ENCODE results near the gene MED26. TPM values are rescaled to one million over a fixed set of nuclear protein-coding genes. Genes with fewer than 3 reads are reported as not detected.
"Not testable (repeated sequence)": the region's sequence is repeated elsewhere in the genome, so short reads cannot be mapped to it uniquely, and the experiment has no call there.

Gene MED26
- total and polyA plus RNA-seq, 7 donors: 4.8 to 9.6 (median 5.2) TPM

DNA sequence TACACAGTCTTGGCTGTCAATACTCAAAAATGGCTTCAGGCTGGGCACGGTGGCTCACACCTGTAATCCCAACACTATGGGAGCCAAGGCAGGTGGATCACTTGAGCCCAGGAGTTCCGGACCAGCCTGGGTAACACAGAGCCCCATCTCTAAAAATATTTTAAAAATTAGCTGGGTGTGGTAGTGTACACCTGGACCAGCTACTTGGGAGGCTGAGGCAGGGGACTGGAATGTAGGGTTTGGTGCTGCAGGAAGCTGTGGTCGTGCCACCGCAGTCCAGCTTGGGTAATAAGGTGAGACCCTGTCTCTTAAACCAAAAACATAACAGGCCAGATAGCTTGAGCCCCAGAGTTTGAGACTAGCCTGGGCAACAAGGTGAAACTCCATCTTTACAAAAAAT is 79.0 kb downstream of the MED26 start:
- 91 to 96% (median 95%) methylated on average over 4 of the region's 4 CpGs for WGBS, 3 donors
- no peaks in the 10 kb centered on the region for H3K9me3 ChIP-seq
- no peak for DNase-seq
- intact Hi-C loops (cut with DNase I): no loop called here
- peaks cover 6 to 35% of the 10 kb centered on the region in 2 donors for H3K36me3 ChIP-seq (ENCODE audit: insufficient read depth in 1 of 2, low read depth in 1 of 2)
- no peak overlapping the region for H3K4me3 ChIP-seq
- no peak for ATAC-seq
- TF ChIP-seq, protein P1, sequence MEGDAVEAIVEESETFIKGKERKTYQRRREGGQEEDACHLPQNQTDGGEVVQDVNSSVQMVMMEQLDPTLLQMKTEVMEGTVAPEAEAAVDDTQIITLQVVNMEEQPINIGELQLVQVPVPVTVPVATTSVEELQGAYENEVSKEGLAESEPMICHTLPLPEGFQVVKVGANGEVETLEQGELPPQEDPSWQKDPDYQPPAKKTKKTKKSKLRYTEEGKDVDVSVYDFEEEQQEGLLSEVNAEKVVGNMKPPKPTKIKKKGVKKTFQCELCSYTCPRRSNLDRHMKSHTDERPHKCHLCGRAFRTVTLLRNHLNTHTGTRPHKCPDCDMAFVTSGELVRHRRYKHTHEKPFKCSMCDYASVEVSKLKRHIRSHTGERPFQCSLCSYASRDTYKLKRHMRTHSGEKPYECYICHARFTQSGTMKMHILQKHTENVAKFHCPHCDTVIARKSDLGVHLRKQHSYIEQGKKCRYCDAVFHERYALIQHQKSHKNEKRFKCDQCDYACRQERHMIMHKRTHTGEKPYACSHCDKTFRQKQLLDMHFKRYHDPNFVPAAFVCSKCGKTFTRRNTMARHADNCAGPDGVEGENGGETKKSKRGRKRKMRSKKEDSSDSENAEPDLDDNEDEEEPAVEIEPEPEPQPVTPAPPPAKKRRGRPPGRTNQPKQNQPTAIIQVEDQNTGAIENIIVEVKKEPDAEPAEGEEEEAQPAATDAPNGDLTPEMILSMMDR (IDR thresholded peaks at IDR 0.05): no peak
- H3K4me1 ChIP-seq: no peaks in the 10 kb centered on the region
- no peaks in the 10 kb centered on the region for H3K27me3 ChIP-seq (ENCODE audit: insufficient read depth in 3 of 3, low read length in 2 of 3)
- H3K27ac ChIP-seq: no peak overlapping the region

DNA sequence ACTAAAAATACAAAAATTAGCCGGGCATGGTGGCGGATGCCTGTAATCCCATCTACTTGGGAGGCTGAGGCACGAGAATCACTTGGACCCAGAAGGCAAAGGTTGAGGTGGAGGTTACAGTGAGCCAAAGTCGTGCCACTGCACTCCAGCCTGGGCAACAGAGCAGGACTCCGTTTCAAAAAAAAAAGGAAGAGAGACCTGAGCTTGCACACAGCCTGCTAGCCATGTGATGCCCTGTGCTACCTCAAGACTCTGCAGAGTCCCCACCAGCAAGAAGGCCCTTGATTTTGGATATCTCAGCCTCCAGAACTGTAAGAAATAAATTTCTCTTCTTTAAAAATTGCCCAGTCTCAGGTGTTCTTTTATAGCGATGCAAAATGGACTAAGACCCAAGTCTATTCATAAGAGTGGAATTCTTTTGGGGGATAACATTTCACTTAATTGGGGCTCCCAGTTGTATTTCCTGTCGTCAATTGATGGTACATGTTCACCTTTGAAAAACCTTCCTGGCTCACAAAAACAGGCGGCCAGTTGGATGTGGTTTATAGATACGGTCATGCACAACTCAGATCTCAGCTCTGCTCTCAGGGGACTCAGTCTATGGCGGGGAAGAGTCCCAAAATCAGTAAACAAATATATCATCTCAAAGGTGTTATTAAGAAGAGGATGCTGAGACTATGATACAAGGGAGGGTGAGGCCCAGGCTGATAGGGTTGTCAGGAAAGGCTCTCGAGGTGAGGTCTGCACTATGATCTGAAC is 83.4 kb downstream of the MED26 start:
- no peaks in the 10 kb centered on the region for H3K9me3 ChIP-seq
- H3K4me1 ChIP-seq: peaks cover 21% of the 10 kb centered on the region
- TF ChIP-seq, protein P1 (IDR thresholded peaks at IDR 0.05): no peak
- WGBS, 3 donors: 85 to 86% (median 85%) methylated on average over 11 of the region's 11 CpGs
- peaks cover 0 to 19% of the 10 kb centered on the region in 2 donors for H3K36me3 ChIP-seq (ENCODE audit: insufficient read depth in 1 of 2, low read depth in 1 of 2)
- H3K4me3 ChIP-seq: no peak overlapping the region
- no peak for ATAC-seq
- intact Hi-C loops (cut with DNase I): loop anchor here in 1 of 2 donors (5.0 kb wide), 1 partner anchor 47 kb away; the partner anchor contains the start of genes C19orf44 and CALR3
- no peak for DNase-seq
- no peaks in the 10 kb centered on the region for H3K27me3 ChIP-seq (ENCODE audit: insufficient read depth in 3 of 3, low read length in 2 of 3)
- no peak overlapping the region for H3K27ac ChIP-seq

DNA sequence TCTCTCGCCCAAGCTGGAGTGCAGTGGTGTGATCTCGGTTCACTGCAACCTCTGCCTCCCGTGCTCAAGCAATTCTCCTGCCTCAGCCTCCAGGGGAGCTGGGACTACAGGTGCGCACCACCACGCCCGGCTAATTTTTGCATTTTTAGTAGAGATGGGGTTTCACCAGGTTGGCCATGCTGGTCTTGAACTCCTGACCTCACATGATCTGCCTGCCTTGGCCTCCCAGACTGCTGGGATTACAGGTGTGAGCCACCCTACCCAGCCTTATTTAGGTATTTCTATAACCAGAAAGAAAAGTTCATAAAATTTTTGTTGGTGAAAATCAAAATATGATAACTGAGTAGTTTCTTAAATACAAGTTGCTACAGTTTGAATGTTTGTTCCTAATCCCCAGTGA is 84.3 kb downstream of the MED26 start:
- H3K27me3 ChIP-seq (ENCODE audit: insufficient read depth in 3 of 3, low read length in 2 of 3); H3K27ac ChIP-seq; H3K9me3 ChIP-seq; ATAC-seq: not testable (repeated sequence)
- peak overlapping the region; percentile 94 for H3K4me3 ChIP-seq
- 76 to 90% (median 84%) methylated on average over 6 of the region's 6 CpGs for WGBS, 3 donors
- H3K4me1 ChIP-seq: peaks cover 22% of the 10 kb centered on the region
- intact Hi-C loops (cut with DNase I): loop anchor here in 1 of 2 donors (5.0 kb wide), 1 partner anchor 46 kb away; the partner anchor contains the start of genes C19orf44 and CALR3
- peak in 1 of 2 donors; percentile 23 for DNase-seq
- peaks cover 0 to 23% of the 10 kb centered on the region in 2 donors for H3K36me3 ChIP-seq (ENCODE audit: insufficient read depth in 1 of 2, low read depth in 1 of 2)

DNA sequence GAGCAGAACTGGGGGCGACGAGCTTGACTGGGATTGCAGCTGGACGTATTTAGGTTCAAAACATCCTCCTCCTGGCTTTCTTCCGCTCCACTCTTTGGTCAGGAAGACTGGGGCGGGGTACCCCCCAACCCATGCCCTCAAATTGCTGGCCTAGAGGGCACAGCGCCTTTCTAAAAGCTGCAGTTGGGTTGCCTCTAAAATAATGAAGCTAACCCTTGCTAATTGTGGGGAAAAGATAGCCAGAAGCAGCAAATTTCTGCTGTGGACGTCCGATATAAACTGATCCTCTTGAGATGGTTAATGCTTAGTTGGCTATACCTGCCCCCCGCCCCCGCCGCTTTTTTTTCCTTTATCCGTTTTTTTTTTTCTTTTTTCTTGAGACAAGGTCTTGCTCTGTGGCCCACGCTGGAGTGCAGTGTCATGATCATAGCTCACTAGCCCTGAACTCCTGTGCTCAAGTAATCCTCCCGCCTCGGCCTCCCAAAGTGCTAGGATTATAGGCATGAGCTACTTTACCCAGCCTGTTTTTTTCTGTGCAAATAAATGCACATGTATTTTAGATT is 85.0 kb downstream of the MED26 start:
- no peaks in the 10 kb centered on the region for H3K27me3 ChIP-seq (ENCODE audit: insufficient read depth in 3 of 3, low read length in 2 of 3)
- H3K4me3 ChIP-seq: peak overlapping the region; percentile 94
- TF ChIP-seq, protein P1 (IDR thresholded peaks at IDR 0.05): no peak
- H3K4me1 ChIP-seq: peaks cover 22% of the 10 kb centered on the region
- DNase-seq (no peak), ATAC-seq (no peak)
- intact Hi-C loops (cut with DNase I): loop anchor here in 1 of 2 donors (5.0 kb wide), 1 partner anchor 46 kb away; the partner anchor contains the start of genes C19orf44 and CALR3
- 2 to 4% (median 3%) methylated on average over 15 of the region's 15 CpGs for WGBS, 3 donors
- H3K36me3 ChIP-seq (ENCODE audit: insufficient read depth in 1 of 2, low read depth in 1 of 2): peaks cover 0 to 28% of the 10 kb centered on the region in 2 donors
- H3K9me3 ChIP-seq: no peaks in the 10 kb centered on the region
- peak overlapping the region; percentile 91 for H3K27ac ChIP-seq

All from psoas muscle (tissue), 8 donors.